Fibroblast of lung (primary cell): Measurements from ENCODE around the gene IKZF2. TPM values are rescaled to one million over a fixed set of nuclear protein-coding genes. Genes with fewer than 3 reads are reported as not detected.

Source experiments
- DNase-seq, 2 donors: peaks; one replicate each; pipeline versions ENCODE4 v3.0.0 to v3.0.0-alpha.2; 2010; ENCODE audit warnings: low read depth in 2 of 2
- H2AFZ ChIP-seq: 2 replicates; pipeline ENCODE4 v1.5.1; 2012; ENCODE audit warnings: low read length, control low read depth, inconsistent platforms
- H3K27ac ChIP-seq: 2 replicates; pipeline ENCODE4 v1.5.1; 2011; ENCODE audit warnings: low read length, control low read depth; ENCODE audit not compliant: insufficient read depth
- H3K27me3 ChIP-seq: 2 replicates; pipeline ENCODE4 v1.5.1; 2011; ENCODE audit warnings: mild to moderate bottlenecking, low read length; ENCODE audit not compliant: control insufficient read depth, insufficient read depth
- H3K36me3 ChIP-seq: 2 replicates; pipeline ENCODE4 v1.5.1; 2011; ENCODE audit warnings: low read length; ENCODE audit not compliant: control insufficient read depth, insufficient read depth
- H3K4me1 ChIP-seq: 2 replicates; pipeline ENCODE4 v1.5.1; 2011; ENCODE audit warnings: low read length; ENCODE audit not compliant: control insufficient read depth, insufficient read depth; ENCODE audit errors: extremely low read depth
- H3K4me2 ChIP-seq: 2 replicates; pipeline ENCODE4 v1.5.1; 2011; ENCODE audit warnings: low read length, control low read depth; ENCODE audit not compliant: insufficient read depth; ENCODE audit errors: extremely low read depth
- H3K4me3 ChIP-seq, 4 experiments: fragments of 200-600 bp in 1 of 4; sonication (generic) in 1 of 4; replicated peaks in 1 of 4; 2 replicates each; pipeline ENCODE4 v1.5.1; 2011 to 2016; ENCODE audit warnings: low read length in 4 of 4, low read depth in 3 of 4, mild to moderate bottlenecking in 3 of 4, control low read depth in 2 of 4, inconsistent platforms in 1 of 4, mixed read lengths in 1 of 4; ENCODE audit not compliant: insufficient read depth in 1 of 4; ENCODE audit errors: control extremely low read depth in 1 of 4
- H3K79me2 ChIP-seq: 2 replicates; pipeline ENCODE4 v1.5.1; 2012; ENCODE audit warnings: mild to moderate bottlenecking, low read length, inconsistent platforms; ENCODE audit not compliant: control insufficient read depth, insufficient read depth
- H3K9ac ChIP-seq: 2 replicates; pipeline ENCODE4 v1.5.1; 2011; ENCODE audit warnings: mild to moderate bottlenecking, low read length, control low read depth; ENCODE audit not compliant: insufficient read depth
- H3K9me3 ChIP-seq: 2 replicates; pipeline ENCODE4 v1.5.1; 2012; ENCODE audit warnings: low read depth, low read length; ENCODE audit not compliant: control insufficient read depth, insufficient read depth
- H4K20me1 ChIP-seq: 2 replicates; pipeline ENCODE4 v1.5.1; 2011; ENCODE audit warnings: low read length; ENCODE audit not compliant: control insufficient read depth, insufficient read depth; ENCODE audit errors: extremely low read depth
- EZH2 ChIP-seq: IDR thresholded peaks from 2 replicates; pipeline ENCODE4 v1.5.1; 2012; ENCODE audit warnings: low read length, control low read depth, mild to moderate bottlenecking; ENCODE audit errors: missing control alignments
- polyA plus RNA-seq, 2 donors: library from polyadenylated mRNA; depleted of rRNA in 1 of 2; stranded (reverse) in 1 of 2; unstranded in 1 of 2; fragments of >200 nt; gene quantifications; 2 replicates each; pipeline ENCODE4 v1.2.1, GENCODE V29; 2011 to 2012; ENCODE audit warnings: missing spikeins in 1 of 2
- total RNA-seq: library from RNA; depleted of rRNA; stranded (reverse); fragments of >200 nt; gene quantifications from 2 replicates; pipeline ENCODE4 v1.2.1, GENCODE V29; 2014
- TF ChIP-seq, protein P1 (sequence below), 2 donors: IDR thresholded peaks in 1 of 2; conservative IDR thresholded peaks in 1 of 2; 1 replicate in 1 of 2; 2 replicates in 1 of 2; pipeline ENCODE4 v1.5.1; 2011 to 2012; ENCODE audit warnings: low read length in 2 of 2, control low read depth in 1 of 2, inconsistent platforms in 1 of 2, low read depth in 1 of 2, mild to moderate bottlenecking in 1 of 2

IKZF2 gene
- total and polyA plus RNA-seq, 2 donors (not counting 1 experiment from before 2014, with no cell fraction given): 4.9 to 17.2 TPM

DNA sequence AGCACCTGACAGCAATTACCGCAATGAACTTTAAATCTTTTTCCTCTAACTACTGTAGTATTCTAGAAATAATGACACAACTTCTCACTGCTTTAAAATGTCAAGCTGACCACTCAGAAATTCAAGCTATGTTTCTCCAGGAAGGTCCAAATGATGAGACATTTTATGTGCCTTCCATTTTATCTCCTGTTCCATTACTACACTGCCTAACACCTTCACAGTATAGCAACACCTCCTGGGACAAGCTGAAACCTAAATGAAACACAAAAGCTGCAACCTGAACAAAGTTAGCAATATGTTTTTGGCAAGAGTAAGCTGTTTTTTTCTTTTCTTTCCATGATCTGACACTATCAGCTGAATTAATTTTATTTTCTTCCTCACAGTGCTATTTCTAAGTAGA is 81.9 kb downstream of the IKZF2 start:
- Histone ChIP-seq H3K4me3 (no peak overlapping the region), H3K36me3 (no peaks in the 10 kb centered on the region)
- TF ChIP-seq EZH2: no peak
- TF ChIP-seq, protein P1, sequence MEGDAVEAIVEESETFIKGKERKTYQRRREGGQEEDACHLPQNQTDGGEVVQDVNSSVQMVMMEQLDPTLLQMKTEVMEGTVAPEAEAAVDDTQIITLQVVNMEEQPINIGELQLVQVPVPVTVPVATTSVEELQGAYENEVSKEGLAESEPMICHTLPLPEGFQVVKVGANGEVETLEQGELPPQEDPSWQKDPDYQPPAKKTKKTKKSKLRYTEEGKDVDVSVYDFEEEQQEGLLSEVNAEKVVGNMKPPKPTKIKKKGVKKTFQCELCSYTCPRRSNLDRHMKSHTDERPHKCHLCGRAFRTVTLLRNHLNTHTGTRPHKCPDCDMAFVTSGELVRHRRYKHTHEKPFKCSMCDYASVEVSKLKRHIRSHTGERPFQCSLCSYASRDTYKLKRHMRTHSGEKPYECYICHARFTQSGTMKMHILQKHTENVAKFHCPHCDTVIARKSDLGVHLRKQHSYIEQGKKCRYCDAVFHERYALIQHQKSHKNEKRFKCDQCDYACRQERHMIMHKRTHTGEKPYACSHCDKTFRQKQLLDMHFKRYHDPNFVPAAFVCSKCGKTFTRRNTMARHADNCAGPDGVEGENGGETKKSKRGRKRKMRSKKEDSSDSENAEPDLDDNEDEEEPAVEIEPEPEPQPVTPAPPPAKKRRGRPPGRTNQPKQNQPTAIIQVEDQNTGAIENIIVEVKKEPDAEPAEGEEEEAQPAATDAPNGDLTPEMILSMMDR (conservative IDR thresholded peaks at IDR 0.05 in 1 of 2, IDR thresholded peaks at IDR 0.05 in 1 of 2; ENCODE audit: low read depth in 1 of 2, low read length in 2 of 2): no peak

DNA sequence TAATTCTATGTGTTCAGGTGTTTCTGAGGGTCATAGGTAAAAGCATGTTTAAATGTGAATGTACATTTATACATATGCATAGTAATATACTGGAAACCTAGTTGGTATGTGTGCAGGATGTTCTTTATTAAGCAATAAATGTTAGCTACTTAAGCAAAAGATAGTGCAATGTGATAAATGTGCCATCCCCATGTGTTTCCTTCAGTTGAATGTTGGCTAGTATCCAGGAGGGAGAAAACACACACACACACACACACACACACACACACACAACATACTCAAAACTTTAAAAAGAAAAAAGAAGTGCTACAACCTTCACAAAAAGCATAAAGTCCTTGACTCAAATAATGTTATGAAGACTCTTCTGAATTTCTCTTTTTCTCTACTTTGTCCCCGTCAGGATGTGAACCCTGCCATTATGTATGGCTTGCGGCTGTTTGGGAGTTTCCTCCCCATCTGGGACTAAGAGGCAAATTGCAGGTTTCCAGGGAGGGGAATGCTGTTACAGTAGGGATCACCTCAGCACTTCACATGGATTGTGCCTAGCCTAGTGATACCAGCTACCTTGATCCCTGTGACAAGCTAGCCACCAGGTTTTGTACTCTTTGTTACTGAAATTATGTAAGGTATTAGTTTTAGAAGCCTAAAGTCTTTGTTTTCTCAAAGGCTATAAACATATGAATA is 82.6 kb downstream of the IKZF2 start:
- Histone ChIP-seq H3K4me2 (no peak overlapping the region), H3K79me2 (no peaks in the 10 kb centered on the region), H3K27me3 (no peaks in the 10 kb centered on the region)

More for the DNA sequence above, 81.9 kb downstream of the IKZF2 start:
- peak in 1 of 2 donors; percentile 23 for DNase-seq
- Histone ChIP-seq H3K4me1 (no peaks in the 10 kb centered on the region), H3K27me3 (no peaks in the 10 kb centered on the region), H3K9ac (no peak overlapping the region), H3K79me2 (no peaks in the 10 kb centered on the region), H3K4me2 (no peak overlapping the region), H2AFZ (no peak overlapping the region), H3K9me3 (no peaks in the 10 kb centered on the region), H4K20me1 (no peaks in the 10 kb centered on the region), H3K27ac (no peak overlapping the region)

DNA sequence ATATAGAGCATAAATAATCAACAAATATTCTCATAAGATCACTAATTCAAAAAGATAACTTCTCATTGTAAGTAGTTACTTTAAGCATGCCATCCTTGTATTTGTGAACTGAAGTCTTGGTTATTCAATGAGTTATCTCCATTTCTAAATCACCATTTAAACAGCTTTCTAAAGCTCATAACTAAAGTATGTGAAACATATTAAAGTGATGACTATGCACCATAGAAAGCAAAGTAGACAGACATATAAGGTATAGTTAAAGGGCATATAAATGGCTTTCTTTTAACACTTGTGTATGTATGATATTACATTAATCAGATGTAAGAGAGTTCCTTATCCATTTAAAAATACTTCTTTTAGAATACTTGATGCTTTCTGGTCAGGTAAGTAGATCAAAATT is 83.5 kb downstream of the IKZF2 start:
- Histone ChIP-seq H3K4me2 (no peak overlapping the region), H4K20me1 (no peaks in the 10 kb centered on the region), H3K4me1 (no peaks in the 10 kb centered on the region), H3K27me3 (no peaks in the 10 kb centered on the region), H3K36me3 (no peaks in the 10 kb centered on the region), H3K9ac (no peak overlapping the region), H3K9me3 (no peaks in the 10 kb centered on the region), H2AFZ (no peak overlapping the region), H3K79me2 (no peaks in the 10 kb centered on the region), H3K4me3 (no peak overlapping the region), H3K27ac (no peak overlapping the region)
- no peak for TF ChIP-seq EZH2
- TF ChIP-seq, protein P1 (conservative IDR thresholded peaks at IDR 0.05 in 1 of 2, IDR thresholded peaks at IDR 0.05 in 1 of 2; ENCODE audit: low read depth in 1 of 2, low read length in 2 of 2): no peak
- peak in 1 of 2 donors; percentile 27 for DNase-seq

More for the DNA sequence above, 82.6 kb downstream of the IKZF2 start:
- Histone ChIP-seq H3K4me1 (no peaks in the 10 kb centered on the region), H3K27ac (no peak overlapping the region), H2AFZ (no peak overlapping the region), H3K9ac (no peak overlapping the region), H4K20me1 (no peaks in the 10 kb centered on the region), H3K36me3 (no peaks in the 10 kb centered on the region), H3K4me3 (no peak overlapping the region), H3K9me3 (no peaks in the 10 kb centered on the region)
- TF ChIP-seq, protein P1 (conservative IDR thresholded peaks at IDR 0.05 in 1 of 2, IDR thresholded peaks at IDR 0.05 in 1 of 2; ENCODE audit: low read depth in 1 of 2, low read length in 2 of 2): no peak
- TF ChIP-seq EZH2: no peak
- DNase-seq: no peak
